ENCODE results near the gene NOTCH1.

DNA sequence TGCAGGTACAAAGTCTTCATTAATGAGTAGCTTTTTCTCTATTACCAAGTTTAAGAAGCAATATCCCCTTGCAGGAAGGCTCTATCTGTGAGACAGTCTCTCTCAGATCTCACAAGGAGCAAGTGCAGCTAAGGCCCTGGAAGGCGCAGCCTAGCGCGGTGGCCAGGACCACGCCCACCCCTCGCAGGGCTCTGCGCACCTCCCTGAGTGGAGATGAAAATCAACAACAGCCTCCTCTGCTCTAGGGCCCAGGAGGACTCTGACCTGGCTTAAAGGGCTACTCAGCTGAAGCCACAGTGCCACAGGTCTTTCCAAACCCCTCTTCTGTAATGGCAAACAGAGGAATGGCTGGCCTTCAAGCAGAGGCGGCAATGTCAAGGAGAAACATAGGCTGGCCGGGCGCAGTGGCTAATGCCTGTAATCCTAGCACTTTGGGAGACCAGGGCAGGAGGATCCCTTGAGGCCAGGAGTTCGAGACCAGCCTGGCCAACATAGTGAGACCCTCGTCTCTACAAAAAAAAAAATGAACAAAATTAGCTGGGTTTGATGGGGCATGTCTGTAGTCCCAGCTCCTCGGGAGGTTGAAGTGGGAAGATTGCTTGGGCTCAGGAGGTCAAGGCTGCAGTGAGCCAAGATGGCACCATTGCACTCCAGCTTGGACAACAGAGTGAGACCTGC, 74.9 kb downstream of the NOTCH1 start:
- TF ChIP-seq, protein P1, sequence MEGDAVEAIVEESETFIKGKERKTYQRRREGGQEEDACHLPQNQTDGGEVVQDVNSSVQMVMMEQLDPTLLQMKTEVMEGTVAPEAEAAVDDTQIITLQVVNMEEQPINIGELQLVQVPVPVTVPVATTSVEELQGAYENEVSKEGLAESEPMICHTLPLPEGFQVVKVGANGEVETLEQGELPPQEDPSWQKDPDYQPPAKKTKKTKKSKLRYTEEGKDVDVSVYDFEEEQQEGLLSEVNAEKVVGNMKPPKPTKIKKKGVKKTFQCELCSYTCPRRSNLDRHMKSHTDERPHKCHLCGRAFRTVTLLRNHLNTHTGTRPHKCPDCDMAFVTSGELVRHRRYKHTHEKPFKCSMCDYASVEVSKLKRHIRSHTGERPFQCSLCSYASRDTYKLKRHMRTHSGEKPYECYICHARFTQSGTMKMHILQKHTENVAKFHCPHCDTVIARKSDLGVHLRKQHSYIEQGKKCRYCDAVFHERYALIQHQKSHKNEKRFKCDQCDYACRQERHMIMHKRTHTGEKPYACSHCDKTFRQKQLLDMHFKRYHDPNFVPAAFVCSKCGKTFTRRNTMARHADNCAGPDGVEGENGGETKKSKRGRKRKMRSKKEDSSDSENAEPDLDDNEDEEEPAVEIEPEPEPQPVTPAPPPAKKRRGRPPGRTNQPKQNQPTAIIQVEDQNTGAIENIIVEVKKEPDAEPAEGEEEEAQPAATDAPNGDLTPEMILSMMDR (IDR thresholded peaks at IDR 0.05): no peak
- no peak for TF ChIP-seq POLR2A (IDR thresholded peaks at IDR 0.05)
- no peak for TF ChIP-seq POLR2AphosphoS5 (IDR thresholded peaks at IDR 0.05)
